Type B pancreatic cell (in vitro differentiated cells): ENCODE results near the gene LRP2. TPM values are rescaled to one million over a fixed set of nuclear protein-coding genes. Genes with fewer than 3 reads are reported as not detected.
"Not testable (repeated sequence)": the region's sequence is repeated elsewhere in the genome, so short reads cannot be mapped to it uniquely, and the experiment has no call there.

Experiments
- DNase-seq: peaks from one replicate; pipeline ENCODE4 v3.0.0; 2021; ENCODE audit warnings: mixed read lengths; ENCODE audit not compliant: unreplicated experiment; ENCODE audit errors: extremely low spot score
- H3K27ac Mint-ChIP-seq: 2 replicates; pipeline ENCODE4 v1.8.0; 2021; ENCODE audit warnings: mild to moderate bottlenecking, mixed read lengths
- H3K27me3 Mint-ChIP-seq: 2 replicates; pipeline ENCODE4 v1.8.0; 2021; ENCODE audit warnings: mixed read lengths
- H3K36me3 Mint-ChIP-seq: 2 replicates; pipeline ENCODE4 v1.8.0; 2021; ENCODE audit warnings: mixed read lengths
- H3K4me1 Mint-ChIP-seq: one replicate; pipeline ENCODE4 v1.8.0; 2021; ENCODE audit warnings: mixed read lengths; ENCODE audit not compliant: unreplicated experiment
- H3K4me3 Mint-ChIP-seq: 2 replicates; pipeline ENCODE4 v1.8.0; 2021; ENCODE audit warnings: mild to moderate bottlenecking, mixed read lengths
- H3K9me3 Mint-ChIP-seq: 2 replicates; pipeline ENCODE4 v1.8.0; 2021; ENCODE audit warnings: mixed read lengths
- total RNA-seq: library from RNA; stranded (reverse); gene quantifications from 2 replicates; pipeline ENCODE4 v1.2.1, GENCODE V29; 2021; ENCODE audit warnings: low replicate concordance
- TF ChIP-seq, protein P1 (sequence below): fragments of 200-600 bp; sonication (generic); conservative IDR thresholded peaks from 2 replicates; pipeline ENCODE4 v1.5.0; 2021; ENCODE audit warnings: antibody characterized with exemption, mild to moderate bottlenecking

Gene LRP2
- total RNA-seq, 1 donor from 2014 or later: 22.7 TPM

GRCh38 chr2:169275696-169276444 is 86.5 kb downstream of the LRP2 start:
- no peaks in the 10 kb centered on the region for H3K4me1 Mint-ChIP-seq
- DNase-seq: no peak
- TF ChIP-seq, protein P1, sequence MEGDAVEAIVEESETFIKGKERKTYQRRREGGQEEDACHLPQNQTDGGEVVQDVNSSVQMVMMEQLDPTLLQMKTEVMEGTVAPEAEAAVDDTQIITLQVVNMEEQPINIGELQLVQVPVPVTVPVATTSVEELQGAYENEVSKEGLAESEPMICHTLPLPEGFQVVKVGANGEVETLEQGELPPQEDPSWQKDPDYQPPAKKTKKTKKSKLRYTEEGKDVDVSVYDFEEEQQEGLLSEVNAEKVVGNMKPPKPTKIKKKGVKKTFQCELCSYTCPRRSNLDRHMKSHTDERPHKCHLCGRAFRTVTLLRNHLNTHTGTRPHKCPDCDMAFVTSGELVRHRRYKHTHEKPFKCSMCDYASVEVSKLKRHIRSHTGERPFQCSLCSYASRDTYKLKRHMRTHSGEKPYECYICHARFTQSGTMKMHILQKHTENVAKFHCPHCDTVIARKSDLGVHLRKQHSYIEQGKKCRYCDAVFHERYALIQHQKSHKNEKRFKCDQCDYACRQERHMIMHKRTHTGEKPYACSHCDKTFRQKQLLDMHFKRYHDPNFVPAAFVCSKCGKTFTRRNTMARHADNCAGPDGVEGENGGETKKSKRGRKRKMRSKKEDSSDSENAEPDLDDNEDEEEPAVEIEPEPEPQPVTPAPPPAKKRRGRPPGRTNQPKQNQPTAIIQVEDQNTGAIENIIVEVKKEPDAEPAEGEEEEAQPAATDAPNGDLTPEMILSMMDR: peak; percentile 50
- H3K9me3 Mint-ChIP-seq: no peaks in the 10 kb centered on the region
- H3K27ac Mint-ChIP-seq: no peak overlapping the region
- peaks cover 6% of the 10 kb centered on the region for H3K36me3 Mint-ChIP-seq
- no peaks in the 10 kb centered on the region for H3K27me3 Mint-ChIP-seq
- no peak overlapping the region for H3K4me3 Mint-ChIP-seq

DNA sequence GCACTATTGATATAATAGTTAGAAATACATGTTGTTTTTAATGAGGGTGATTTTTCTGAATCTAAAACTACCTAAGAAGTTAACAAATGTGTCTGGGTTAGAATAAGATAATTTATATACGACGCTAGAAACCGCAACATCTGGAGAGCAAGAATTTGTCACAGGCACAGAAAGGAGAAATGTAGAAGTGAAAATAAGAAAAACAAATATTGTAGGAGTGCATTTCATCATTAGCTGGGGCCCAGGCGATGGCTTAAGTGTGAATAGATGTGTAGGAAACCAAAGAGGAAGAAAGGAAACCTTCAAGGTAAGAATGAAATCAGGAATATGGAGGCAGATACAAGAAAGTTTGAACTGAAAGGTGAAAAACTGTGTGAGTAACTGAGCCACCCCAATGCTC is 90.3 kb downstream of the LRP2 start:
- H3K4me3 Mint-ChIP-seq: no peak overlapping the region
- H3K27me3 Mint-ChIP-seq: no peaks in the 10 kb centered on the region
- no peak for DNase-seq
- H3K4me1 Mint-ChIP-seq: no peaks in the 10 kb centered on the region
- TF ChIP-seq, protein P1: no peak
- H3K27ac Mint-ChIP-seq: no peak overlapping the region
- peaks cover 6% of the 10 kb centered on the region for H3K36me3 Mint-ChIP-seq
- H3K9me3 Mint-ChIP-seq: no peaks in the 10 kb centered on the region

DNA sequence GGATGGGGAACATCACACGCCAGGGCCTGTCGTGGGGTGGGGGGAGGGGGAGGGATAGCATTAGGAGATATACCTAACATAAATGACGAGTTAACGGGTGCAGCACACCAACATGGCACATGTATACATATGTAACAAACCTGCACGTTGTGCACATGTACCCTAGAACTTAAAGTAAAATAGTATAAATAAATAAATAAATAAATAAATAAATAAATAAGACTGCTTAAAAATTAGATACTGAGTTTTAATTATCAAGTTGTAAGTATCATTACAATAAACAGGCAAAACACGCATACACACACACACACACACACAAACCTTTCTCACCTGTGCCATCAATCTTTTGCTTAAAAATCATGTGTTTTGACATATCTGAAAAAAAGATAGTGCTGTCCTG is 91.8 kb downstream of the LRP2 start:
- H3K36me3 Mint-ChIP-seq, H3K9me3 Mint-ChIP-seq, H3K4me1 Mint-ChIP-seq: not testable (repeated sequence)

DNA sequence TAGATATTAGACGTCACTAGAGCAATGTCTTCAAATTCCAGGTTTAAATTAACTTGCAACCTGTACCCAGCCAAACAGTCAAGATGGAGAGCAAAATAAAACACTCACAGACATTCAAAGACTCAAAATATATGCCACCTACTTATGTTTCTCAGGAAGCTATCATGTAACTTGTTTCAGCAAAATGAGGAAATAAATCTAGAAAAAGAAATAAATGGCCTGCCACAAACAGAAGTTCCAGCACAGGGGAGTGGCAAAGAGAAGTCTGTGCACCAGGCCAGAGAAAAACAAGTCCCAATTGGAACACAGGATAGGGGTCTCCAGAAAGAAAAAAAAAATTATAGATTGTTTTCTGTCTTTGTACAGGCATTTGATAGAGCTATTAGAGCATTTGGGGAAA is 96.7 kb downstream of the LRP2 start:
- Mint-ChIP-seq H3K36me3 (no peaks in the 10 kb centered on the region), H3K4me1 (no peaks in the 10 kb centered on the region), H3K27ac (peak overlapping the region; percentile 64), H3K27me3 (no peaks in the 10 kb centered on the region), H3K9me3 (no peaks in the 10 kb centered on the region), H3K4me3 (no peak overlapping the region)
- TF ChIP-seq, protein P1: no peak
- DNase-seq: no peak

More for the DNA sequence above, 91.8 kb downstream of the LRP2 start:
- not testable (repeated sequence) for H3K27me3 Mint-ChIP-seq, H3K4me3 Mint-ChIP-seq, H3K27ac Mint-ChIP-seq, DNase-seq

GRCh38 chr2:169260846-169261642 is 101.3 kb downstream of the LRP2 start:
- Mint-ChIP-seq H3K36me3 (peaks cover 4% of the 10 kb centered on the region), H3K9me3 (no peaks in the 10 kb centered on the region), H3K27ac (no peak overlapping the region), H3K4me3 (no peak overlapping the region), H3K27me3 (no peaks in the 10 kb centered on the region), H3K4me1 (no peaks in the 10 kb centered on the region)
- TF ChIP-seq, protein P1: no peak
- DNase-seq: no peak

- H3K27ac Mint-ChIP-seq: no peak overlapping the region
- no peaks in the 10 kb centered on the region for H3K27me3 Mint-ChIP-seq
- H3K9me3 Mint-ChIP-seq: no peaks in the 10 kb centered on the region
- DNase-seq: no peak
- no peak overlapping the region for H3K4me3 Mint-ChIP-seq
- peaks cover 4% of the 10 kb centered on the region for H3K36me3 Mint-ChIP-seq
- H3K4me1 Mint-ChIP-seq: no peaks in the 10 kb centered on the region
- TF ChIP-seq, protein P1: peak; percentile 34
Measured at GRCh38 chr2:169260246-169260645, 102.1 kb downstream of the LRP2 start.
